Fibroblast of villous mesenchyme (primary cell): ENCODE data around the gene LIG1. TPM values are rescaled to one million over a fixed set of nuclear protein-coding genes. Genes with fewer than 3 reads are reported as not detected.

Source experiments
- DNase-seq: peaks from one replicate; pipeline ENCODE4 v3.0.0-alpha.2; 2010; ENCODE audit warnings: low read depth
- H3K4me3 ChIP-seq: 2 replicates; pipeline ENCODE4 v1.5.1; 2011; ENCODE audit warnings: low read depth, mild to moderate bottlenecking, low read length
- total RNA-seq: library from RNA; depleted of rRNA; stranded (reverse); fragments of >200 nt; gene quantifications from 2 replicates; pipeline ENCODE4 v1.2.3, GENCODE V29; 2012
- TF ChIP-seq, protein P1 (sequence below): IDR thresholded peaks from 2 replicates; pipeline ENCODE4 v1.5.1; 2012; ENCODE audit warnings: low read depth, mild to moderate bottlenecking, low read length; ENCODE audit not compliant: insufficient read depth

The LIG1 gene
- 10.4 and 21.3 TPM in 2 replicates for total RNA-seq

- TF ChIP-seq, protein P1, sequence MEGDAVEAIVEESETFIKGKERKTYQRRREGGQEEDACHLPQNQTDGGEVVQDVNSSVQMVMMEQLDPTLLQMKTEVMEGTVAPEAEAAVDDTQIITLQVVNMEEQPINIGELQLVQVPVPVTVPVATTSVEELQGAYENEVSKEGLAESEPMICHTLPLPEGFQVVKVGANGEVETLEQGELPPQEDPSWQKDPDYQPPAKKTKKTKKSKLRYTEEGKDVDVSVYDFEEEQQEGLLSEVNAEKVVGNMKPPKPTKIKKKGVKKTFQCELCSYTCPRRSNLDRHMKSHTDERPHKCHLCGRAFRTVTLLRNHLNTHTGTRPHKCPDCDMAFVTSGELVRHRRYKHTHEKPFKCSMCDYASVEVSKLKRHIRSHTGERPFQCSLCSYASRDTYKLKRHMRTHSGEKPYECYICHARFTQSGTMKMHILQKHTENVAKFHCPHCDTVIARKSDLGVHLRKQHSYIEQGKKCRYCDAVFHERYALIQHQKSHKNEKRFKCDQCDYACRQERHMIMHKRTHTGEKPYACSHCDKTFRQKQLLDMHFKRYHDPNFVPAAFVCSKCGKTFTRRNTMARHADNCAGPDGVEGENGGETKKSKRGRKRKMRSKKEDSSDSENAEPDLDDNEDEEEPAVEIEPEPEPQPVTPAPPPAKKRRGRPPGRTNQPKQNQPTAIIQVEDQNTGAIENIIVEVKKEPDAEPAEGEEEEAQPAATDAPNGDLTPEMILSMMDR: peak; percentile 11
- peak; percentile 95 for DNase-seq
- H3K4me3 ChIP-seq: peak within 1 kb of the TSS; percentile 91
These were observed at the start of gene LIG1, which contains the start of gene ZSWIM9 for GRCh38 chr19:48169939-48170803. TSS of gene LIG1 (minus strand) at chr19:48170344. CDS start at chr19:48165566, 4,778 bp downstream. TSS of gene ZSWIM9 (plus strand) at chr19:48170680. CDS start at chr19:48171803, 1,123 bp downstream.

DNA sequence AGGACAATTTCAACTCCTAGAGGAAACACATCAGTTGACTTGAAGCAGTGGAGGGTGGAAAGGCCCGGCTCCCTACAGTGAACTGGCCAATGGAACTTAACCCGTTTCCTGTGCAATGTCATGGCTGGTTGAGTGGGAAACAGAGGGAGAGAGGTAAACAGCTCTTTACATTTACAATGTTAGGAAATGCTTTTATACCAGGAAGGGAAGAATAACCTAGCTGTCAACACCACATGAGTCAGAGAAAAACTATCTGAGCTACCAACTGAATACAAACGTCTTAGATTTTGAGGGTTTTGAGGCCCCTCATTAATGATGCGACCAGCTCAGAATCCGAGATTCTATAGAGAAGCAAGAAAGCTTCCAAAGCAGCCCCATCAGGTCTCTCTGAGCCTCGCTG is 48.9 kb upstream of the LIG1 start:
- peak; percentile 11 for DNase-seq
- no peak overlapping the region for H3K4me3 ChIP-seq

GRCh38 chr19:48216933-48217332 is 46.8 kb upstream of the LIG1 start:
- no peak for DNase-seq
- TF ChIP-seq, protein P1: no peak
- no peak overlapping the region for H3K4me3 ChIP-seq

More for the DNA sequence above, 48.9 kb upstream of the LIG1 start:
- TF ChIP-seq, protein P1: no peak

DNA sequence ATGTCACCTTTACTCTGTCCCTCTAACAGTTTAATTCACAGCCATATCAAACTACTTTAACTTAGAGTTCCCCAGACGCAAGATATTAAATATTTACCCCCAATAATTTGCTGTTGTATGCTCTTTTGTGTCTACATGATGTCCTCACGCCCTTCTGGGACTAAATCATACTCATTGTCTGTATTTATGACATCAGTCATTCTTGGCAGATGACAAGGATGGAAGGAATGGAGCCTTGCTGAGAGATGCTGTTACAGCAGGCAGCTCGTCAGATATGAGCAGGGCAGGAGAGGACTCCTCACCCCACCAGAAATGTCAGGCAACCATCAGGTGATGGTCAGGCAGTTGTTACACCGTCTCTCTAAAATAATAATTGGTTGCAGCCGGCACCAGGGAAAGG is 43.8 kb upstream of the LIG1 start:
- no peak overlapping the region for H3K4me3 ChIP-seq
- TF ChIP-seq, protein P1: no peak
- DNase-seq: no peak

GRCh38 chr19:48210005-48210404 is 39.9 kb upstream of the LIG1 start:
- no peak overlapping the region for H3K4me3 ChIP-seq
- TF ChIP-seq, protein P1: no peak
- no peak for DNase-seq

GRCh38 chr19:48206397-48207093 is 36.4 kb upstream of the LIG1 start:
- no peak for DNase-seq
- H3K4me3 ChIP-seq: no peak overlapping the region
- TF ChIP-seq, protein P1: no peak
